Endodermal cell (in vitro differentiated cells): ENCODE measurements around the gene MYRF. TPM values are rescaled to one million over a fixed set of nuclear protein-coding genes. Genes with fewer than 3 reads are reported as not detected.
A peak's percentile ranks its signal among the peaks of the same experiment; 100 is the strongest.

Experiments
- DNase-seq: peaks from one replicate; pipeline ENCODE4 v3.0.0-alpha.2; 2017
- H3K27ac ChIP-seq: 2 replicates; pipeline ENCODE4 v1.5.1; 2013; ENCODE audit warnings: mild to moderate bottlenecking, low read depth, low read length, moderate library complexity
- H3K27me3 ChIP-seq: 2 replicates; pipeline ENCODE4 v1.6.1; 2013; ENCODE audit warnings: mild to moderate bottlenecking, low read length, moderate library complexity; ENCODE audit not compliant: insufficient read depth, control insufficient read depth, poor library complexity, severe bottlenecking
- H3K36me3 ChIP-seq: 2 replicates; pipeline ENCODE4 v1.7.0; 2013; ENCODE audit warnings: mild to moderate bottlenecking, low read length, moderate library complexity; ENCODE audit not compliant: control insufficient read depth, insufficient read depth
- H3K4me1 ChIP-seq: one replicate; pipeline ENCODE4 v1.7.0; 2013; ENCODE audit warnings: low read length; ENCODE audit not compliant: control insufficient read depth, insufficient read depth
- H3K4me3 ChIP-seq: 2 replicates; pipeline ENCODE4 v1.5.1; 2013; ENCODE audit warnings: mild to moderate bottlenecking, low read length, moderate library complexity
- H3K9ac ChIP-seq: 2 replicates; pipeline ENCODE4 v1.6.1; 2013; ENCODE audit warnings: mild to moderate bottlenecking, low read length, moderate library complexity; ENCODE audit not compliant: poor library complexity, severe bottlenecking; ENCODE audit errors: extremely low read depth
- H3K9me3 ChIP-seq: 2 replicates; pipeline ENCODE4 v1.6.1; 2013; ENCODE audit warnings: mild to moderate bottlenecking, low read length, moderate library complexity; ENCODE audit not compliant: control insufficient read depth
- H3K27ac Mint-ChIP-seq: 2 replicates; pipeline ENCODE4 v1.8.0; 2020; ENCODE audit warnings: mixed read lengths
- H3K27me3 Mint-ChIP-seq: 2 replicates; pipeline ENCODE4 v1.8.0; 2021; ENCODE audit warnings: mild to moderate bottlenecking, mixed read lengths; ENCODE audit not compliant: insufficient read depth
- H3K36me3 Mint-ChIP-seq: 2 replicates; pipeline ENCODE4 v1.8.0; 2020; ENCODE audit warnings: low read depth, mixed read lengths
- H3K4me1 Mint-ChIP-seq: 2 replicates; pipeline ENCODE4 v1.8.0; 2020; ENCODE audit warnings: mixed read lengths
- H3K4me3 Mint-ChIP-seq: 2 replicates; pipeline ENCODE4 v1.8.0; 2020; ENCODE audit warnings: mild to moderate bottlenecking, moderate library complexity, mixed read lengths
- H3K9me3 Mint-ChIP-seq: 2 replicates; pipeline ENCODE4 v1.8.0; 2020; ENCODE audit warnings: mild to moderate bottlenecking, mixed read lengths
- CTCF ChIP-seq: fragments of 200-600 bp; sonication (generic); conservative IDR thresholded peaks from 2 replicates; pipeline ENCODE4 v1.5.0; 2021; ENCODE audit warnings: antibody characterized with exemption, mild to moderate bottlenecking
- WGBS, 2 experiments: methylation state at CpG; one replicate each; pipeline versions ENCODE4 v1.1.5 to v1.1.7; 2013; ENCODE audit warnings: missing lambda C conversion rate in 2 of 2, mixed read lengths in 1 of 2; ENCODE audit not compliant: insufficient coverage in 1 of 2, insufficient read length in 1 of 2; 5-methylcytosine and 5-hydroxymethylcytosine counted together
- total RNA-seq, 2 donors: library from RNA; stranded (reverse); fragmentation: NEBNext Ultra II Directional in 1 of 2; extraction: Animal tissue kit (Norgen Biotek cat#: 25700) in 1 of 2; gene quantifications; 2 replicates in 1 of 2; 3 replicates in 1 of 2; pipeline ENCODE4 v1.2.1, GENCODE V29; 2021

MYRF gene
- total RNA-seq, 2 donors from 2014 or later = 30.3 to 61.7 TPM

- H3K4me3 Mint-ChIP-seq = no peak overlapping the region
These were observed 17.7 kb downstream of the MYRF start for GRCh38 chr11:61769946-61770683.

GRCh38 chr11:61771195-61771894, 18.9 kb downstream of the MYRF start:
- H3K36me3 ChIP-seq = no peaks in the 10 kb centered on the region
- Mint-ChIP-seq H3K4me3 (no peak overlapping the region), H3K4me1 (peaks cover 7% of the 10 kb centered on the region), H3K27ac (no peak overlapping the region), H3K36me3 (no peaks in the 10 kb centered on the region), H3K9me3 (no peaks in the 10 kb centered on the region), H3K27me3 (no peaks in the 10 kb centered on the region)
- TF ChIP-seq CTCF = no peak
- DNase-seq = no peak
- H3K4me3 ChIP-seq = no peak overlapping the region
- H3K9ac ChIP-seq = no peak overlapping the region
- WGBS, 2 experiments = 88 to 93% methylated on average over 8 to 15 of the region's 15 CpGs
- no peaks in the 10 kb centered on the region for H3K9me3 ChIP-seq
- H3K4me1 ChIP-seq = no peaks in the 10 kb centered on the region
- no peak overlapping the region for H3K27ac ChIP-seq
- no peaks in the 10 kb centered on the region for H3K27me3 ChIP-seq

More at GRCh38 chr11:61769946-61770683, 17.7 kb downstream of the MYRF start:
- H3K9ac ChIP-seq = no peak overlapping the region
- 94 to 100% methylated on average over 1 to 15 of the region's 20 CpGs for WGBS, 2 experiments
- Mint-ChIP-seq H3K27me3 (no peaks in the 10 kb centered on the region), H3K9me3 (no peaks in the 10 kb centered on the region), H3K27ac (peak overlapping the region; percentile 44), H3K4me1 (peaks cover 7% of the 10 kb centered on the region), H3K36me3 (no peaks in the 10 kb centered on the region)
- no peak for DNase-seq
- no peaks in the 10 kb centered on the region for H3K27me3 ChIP-seq
- no peaks in the 10 kb centered on the region for H3K9me3 ChIP-seq
- no peaks in the 10 kb centered on the region for H3K36me3 ChIP-seq
- no peak for TF ChIP-seq CTCF
- H3K4me3 ChIP-seq = no peak overlapping the region
- no peak overlapping the region for H3K27ac ChIP-seq
- no peaks in the 10 kb centered on the region for H3K4me1 ChIP-seq

- Mint-ChIP-seq H3K4me3 (no peak overlapping the region), H3K4me1 (peaks cover 7% of the 10 kb centered on the region), H3K9me3 (no peaks in the 10 kb centered on the region), H3K27me3 (no peaks in the 10 kb centered on the region), H3K36me3 (peaks cover 5% of the 10 kb centered on the region), H3K27ac (no peak overlapping the region)
- Histone ChIP-seq H3K4me3 (no peak overlapping the region), H3K9ac (no peak overlapping the region), H3K9me3 (no peaks in the 10 kb centered on the region), H3K4me1 (no peaks in the 10 kb centered on the region), H3K27ac (peak overlapping the region; percentile 24), H3K27me3 (no peaks in the 10 kb centered on the region), H3K36me3 (no peaks in the 10 kb centered on the region)
- peak; percentile 82 for DNase-seq
- 80% methylated on average over 5 of the region's 7 CpGs; no CpG with 5 or more reads in 1 of the 2 experiments for WGBS, 2 experiments
- no peak for TF ChIP-seq CTCF
These were observed 19.6 kb downstream of the MYRF start for GRCh38 chr11:61771985-61772455.
